SKM-1 (cell line): ENCODE data around the gene IL20.

ENCODE experiments used
- DNase-seq: peaks from one replicate; lab custom pipeline; 2025; ENCODE audit not compliant: unreplicated experiment; lab: John Stamatoyannopoulos, UW

The IL20 gene

DNA sequence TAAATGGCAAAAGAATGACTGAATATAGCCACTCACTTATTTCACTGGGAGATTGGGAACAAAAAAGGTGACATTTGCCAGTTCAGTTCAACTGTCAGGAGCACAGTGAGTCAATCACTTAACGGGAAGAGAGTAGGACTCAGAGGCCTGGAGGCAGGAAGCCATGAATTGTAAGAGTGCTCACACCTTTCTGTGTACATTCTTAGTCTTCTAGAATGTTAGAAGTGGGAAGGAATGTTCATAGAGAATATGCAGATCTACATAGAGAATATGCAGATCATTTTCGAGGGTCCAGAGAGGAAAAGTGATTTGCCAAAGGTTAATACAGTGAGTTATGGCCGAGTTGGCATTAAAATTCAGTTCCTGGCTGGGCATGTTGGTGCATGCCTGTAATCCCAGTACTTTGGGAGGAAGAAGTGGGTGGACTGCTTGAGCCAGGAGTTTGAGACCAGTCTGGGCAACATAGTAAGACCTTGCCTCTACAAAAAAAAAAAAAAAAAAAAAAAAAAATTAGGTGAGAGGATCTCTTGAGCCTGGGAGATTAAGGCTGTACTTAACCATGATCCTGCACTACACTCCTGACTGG lies 8.3 kb downstream of the IL20 start:
- no peak for DNase-seq

DNA sequence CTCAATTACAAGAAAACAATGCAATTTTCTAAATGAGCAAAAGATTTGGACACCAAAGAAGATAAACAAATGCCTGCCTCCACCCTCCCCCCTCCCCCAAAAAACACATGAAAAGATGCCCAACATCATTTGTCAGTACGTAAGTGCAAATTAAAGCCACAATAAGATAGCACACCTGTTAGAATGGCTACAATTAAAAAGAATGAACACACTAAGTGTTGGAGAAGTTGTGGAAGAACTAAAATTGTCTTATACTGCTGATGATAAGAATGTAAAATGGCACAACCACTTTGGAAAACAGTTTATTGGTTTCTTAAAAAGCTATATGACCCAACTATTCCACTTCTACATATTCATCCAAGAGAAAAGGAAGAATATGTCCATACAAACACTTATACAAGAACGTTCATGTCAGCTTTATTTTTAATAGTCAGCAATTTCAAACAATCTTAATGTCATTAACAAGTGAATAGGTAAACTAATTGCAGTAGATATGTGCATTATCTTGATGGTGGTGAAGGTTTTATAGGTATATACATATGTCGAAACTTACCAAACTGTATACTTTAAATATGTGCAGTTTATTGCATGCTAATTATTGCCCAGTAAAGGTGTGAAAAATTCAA lies 10.4 kb downstream of the IL20 start:
- no peak for DNase-seq

DNA sequence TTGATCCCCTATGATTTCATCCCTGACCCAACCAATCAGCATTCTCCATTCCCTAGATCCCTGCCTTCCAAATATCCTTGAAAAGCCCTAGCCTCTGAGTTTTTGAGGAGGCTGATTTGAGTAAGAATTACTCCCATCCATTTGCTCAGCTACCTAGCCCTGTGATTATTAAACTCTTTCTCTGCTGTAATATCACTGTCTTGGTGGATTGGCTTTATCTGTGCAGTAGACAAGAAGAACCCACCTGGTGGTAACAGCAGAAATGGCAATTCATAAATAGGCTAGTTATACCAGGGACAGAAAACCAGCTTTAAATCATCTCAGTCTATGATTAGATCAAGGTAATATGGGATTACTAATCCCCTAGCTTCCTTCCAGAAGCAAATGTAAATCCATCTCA lies 13.0 kb downstream of the IL20 start:
- no peak for DNase-seq

DNA sequence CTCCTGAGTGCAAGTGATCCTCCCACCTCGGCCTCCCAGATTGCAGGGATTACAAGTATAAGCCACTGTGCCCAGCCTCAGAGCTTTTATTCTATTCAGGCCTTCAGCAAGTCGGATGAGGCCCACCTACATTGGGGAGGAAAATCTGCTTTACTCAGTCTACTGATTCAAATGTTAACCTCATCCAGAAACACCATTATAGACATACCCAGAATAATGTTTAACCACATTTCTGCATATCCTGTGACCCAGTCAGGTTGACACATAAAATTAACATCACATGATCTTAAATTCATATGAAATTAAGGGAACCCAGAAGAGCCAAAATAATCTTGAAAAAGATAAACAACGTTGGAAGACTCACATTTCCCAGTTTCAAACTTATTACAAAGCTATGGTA lies 14.9 kb downstream of the IL20 start:
- no peak for DNase-seq

DNA sequence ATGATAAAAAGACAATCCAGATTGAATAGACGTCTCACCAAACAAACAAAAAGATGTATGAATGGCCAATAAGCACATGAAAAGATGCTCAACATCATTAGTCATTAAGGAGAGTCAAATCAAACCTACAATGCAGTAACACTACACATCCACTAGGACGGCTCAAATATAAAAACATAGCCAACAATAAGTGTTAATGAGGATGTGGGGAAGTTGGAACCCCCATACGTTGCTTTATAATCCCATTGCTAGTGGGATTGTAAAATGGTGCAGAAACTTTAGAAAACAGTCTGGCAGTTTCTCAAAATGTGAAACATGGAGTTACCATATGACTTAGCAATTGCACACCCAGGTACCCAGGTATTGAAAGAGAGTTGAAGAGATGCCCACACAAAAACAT lies 17.1 kb downstream of the IL20 start:
- DNase-seq = no peak

DNA sequence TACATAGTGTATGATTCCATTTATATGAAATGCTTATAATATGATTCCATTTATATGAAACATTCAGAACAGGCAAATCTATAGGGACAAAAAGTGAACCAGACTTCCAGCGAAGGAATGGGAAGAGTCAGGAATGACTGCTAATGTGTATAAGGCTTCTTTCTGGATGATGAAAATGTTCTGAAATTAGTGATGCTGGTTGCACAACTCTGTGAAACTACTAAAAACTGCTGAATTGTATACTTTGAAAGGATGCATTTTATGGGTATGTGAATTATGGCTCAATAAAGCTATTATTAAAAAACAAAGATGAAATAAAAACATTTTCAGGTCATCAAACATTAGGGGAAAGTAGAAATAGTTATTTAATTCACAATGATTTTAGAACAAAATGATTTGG lies 17.7 kb downstream of the IL20 start:
- no peak for DNase-seq

DNA sequence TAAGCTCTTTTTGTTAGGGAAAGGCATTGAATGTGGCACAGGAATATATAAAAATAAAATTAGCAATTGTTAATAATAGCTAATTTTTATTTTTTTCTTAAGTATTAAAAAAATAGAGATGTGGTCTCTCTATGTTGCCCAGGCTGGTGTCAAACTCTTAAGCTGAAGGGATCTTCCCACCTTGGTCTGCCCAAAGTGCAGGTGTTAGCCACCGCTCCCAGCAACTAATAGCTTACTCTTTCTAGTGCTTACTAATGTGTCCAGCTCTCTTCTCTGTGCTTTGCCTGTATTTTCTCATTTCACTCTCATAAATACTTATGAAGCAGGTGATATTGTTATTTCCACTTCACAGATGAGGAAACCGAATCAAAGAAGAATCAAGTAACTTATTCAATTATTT lies 18.5 kb downstream of the IL20 start:
- DNase-seq = no peak

DNA sequence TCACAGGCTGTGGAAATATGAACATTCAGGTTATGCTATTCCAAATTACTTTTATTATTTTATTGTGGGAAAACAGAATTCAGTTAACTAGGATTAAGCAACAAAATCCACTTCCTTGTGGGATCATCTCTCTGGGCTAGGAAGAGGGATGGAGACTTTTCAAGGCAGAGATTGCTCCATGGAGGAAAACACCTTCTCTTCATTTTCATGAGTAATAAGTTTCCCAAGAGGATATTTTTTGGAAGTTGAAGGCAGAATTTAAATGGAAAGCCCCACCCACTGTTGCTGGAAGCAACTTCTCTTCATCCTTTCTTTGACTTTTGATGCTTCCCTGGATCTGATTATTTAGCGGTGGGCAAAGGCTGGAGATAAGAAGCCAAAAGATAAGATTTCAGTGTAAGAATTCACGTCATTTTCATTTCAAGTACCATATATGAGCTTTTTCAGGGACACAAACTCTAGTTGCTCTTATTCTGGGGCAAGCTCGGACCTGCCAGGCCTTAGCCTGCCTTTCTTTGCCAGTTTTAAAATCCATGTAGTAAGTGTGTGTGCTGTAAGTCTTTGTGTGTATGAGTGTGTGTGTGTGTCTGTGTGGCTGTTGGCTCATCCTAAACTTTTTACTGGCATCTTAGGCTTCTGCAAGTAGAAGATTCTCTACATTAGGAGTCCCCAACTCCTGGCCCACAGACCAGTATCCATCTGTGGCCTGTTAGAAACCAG lies 20.1 kb downstream of the IL20 start:
- no peak for DNase-seq

DNA sequence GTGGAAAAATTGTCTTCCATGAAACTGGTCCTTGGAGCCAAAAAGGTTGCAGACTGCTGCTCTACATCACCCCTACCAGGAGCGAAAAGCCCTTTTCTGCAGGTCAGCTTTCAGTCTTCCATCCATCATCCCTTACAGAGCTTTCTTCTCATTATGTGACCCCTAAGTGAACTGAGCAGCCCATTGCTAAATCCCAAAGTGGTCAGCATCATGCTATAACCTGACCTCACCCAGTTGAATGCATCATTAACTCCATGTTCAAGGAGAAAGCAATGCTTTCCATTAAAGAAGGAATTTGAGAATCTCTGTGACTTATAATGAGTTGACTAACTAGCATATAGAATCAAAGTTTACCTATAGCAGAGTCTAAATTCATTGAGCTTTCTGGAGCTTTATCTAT lies 21.4 kb downstream of the IL20 start:
- no peak for DNase-seq

DNA sequence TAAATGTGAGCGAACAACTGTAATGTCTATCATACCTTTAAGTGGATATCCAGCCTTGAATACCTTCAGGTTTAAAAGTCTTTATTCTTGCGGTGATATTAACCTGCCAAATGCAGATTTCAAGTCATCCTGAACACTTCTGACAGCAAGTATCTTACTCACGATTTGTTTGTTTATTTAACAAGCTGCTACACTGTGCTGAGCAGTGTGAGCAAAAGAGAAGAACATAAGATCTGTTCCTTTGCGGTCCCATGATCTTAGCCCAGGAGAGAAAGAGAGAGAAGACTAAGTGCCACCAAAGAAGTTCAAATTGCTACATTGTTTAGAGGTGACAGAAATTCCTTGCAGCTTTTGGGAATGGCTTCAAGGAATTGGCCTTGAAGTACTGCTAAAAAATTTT lies 22.3 kb downstream of the IL20 start:
- DNase-seq = no peak

DNA sequence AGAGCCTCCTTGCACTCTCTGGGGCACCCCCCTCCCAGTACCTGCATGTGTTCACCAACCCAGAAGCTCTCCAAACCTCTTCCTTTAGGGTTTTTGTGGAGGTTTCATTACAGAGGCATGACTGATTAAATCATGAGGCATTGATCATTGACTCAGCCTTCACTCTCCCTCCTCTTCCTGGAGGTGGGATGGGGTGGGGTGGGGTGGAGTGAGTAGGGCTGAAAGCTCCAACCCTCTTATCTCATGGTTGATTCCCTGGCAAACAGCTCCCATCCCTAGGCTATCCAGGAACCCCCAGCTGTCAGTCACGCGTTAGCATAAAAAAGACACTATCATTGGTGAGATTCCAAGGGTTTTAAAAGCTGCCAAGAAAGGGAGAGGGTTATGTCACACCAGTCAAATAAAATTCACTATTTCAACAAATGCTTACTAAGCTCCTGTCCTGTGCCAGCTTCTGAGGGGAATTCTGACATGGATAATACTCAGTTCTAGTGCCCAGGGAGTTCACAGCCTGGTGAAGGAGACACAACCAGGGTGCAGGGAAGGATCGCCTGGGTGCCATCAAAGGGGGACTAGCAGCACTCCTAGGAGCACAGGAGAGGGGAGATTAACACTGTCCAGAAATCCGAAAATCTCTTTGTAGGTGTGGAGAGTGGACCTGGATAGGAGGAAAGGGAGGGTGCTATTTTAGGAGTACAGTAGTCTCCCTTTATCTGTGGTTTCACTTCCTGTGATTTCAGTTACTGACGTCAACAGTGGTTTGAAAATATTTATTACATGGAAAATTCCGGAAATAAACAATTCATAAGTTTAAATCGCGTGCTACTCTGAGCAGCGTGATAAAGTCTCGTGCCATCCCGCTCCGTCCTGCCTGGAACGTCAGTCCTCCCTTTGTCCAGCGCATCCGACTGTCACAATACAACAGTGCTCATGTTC lies 25.0 kb downstream of the IL20 start:
- no peak for DNase-seq

DNA sequence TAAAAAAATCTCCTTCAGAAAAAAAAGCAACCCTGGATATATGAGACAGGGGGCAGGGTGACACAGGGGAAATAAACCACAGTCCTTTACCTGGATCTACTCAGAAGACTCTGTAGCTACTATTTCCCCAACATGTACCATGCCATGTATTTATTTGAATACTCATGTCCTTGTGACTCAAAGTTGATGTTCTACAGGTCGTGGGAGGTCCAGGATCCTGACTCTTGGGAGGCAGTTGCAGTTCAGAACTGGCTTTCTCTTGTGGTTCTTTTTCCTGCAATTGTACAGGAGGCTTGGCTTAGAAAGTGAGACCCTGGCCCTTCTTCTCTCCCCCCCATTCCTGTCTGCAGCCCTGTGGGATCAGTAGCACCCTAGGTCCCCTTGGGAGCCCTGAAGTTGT lies 26.0 kb downstream of the IL20 start:
- DNase-seq = no peak

DNA sequence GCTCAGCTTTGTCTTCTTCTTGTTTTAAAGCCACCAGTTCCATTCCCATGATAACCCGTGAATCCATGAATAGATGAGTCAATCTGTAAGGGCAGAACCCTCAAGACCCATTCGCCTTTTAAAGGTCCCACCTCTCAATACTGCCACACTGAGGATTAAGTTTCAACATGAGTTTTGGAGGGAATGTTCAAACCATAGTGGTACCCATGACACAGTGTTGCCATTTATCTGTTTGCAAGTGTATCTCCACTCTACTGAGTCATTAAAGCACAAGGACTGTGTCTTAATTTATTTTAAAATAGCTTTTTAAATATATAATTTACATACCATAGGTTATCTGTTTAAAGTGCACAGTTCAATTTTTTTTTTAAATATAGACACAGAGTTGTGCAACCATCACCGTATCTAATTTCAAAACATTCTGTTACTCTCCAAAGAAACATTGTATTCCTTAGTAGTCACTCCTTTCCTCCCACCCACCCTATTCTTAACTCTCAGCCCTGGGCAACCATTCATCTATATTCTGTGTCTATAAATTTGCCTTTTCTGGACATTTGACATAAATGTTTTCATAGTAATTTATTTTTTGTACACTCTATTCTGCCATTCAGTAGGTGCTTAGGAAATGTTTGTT lies 27.0 kb downstream of the IL20 start:
- no peak for DNase-seq

DNA sequence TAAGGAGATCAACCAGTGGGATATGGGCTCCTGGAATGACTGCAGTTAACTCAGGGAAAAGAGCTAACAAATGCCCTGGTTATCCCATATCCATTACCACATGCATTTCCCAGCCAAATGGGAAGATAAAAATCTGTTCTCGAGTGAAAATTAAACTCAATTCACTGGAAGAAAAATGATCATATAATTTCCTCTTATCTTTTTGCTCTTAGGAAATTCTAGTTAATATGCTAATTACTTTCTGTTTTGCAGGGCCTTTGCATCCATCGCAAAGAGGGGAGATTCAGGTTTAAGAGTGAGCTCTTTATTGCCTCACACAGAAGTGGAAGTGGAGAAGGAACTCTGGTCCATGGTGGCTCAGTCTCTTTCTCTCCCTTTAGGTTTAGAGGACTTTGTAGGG lies 28.0 kb downstream of the IL20 start:
- DNase-seq = no peak

DNA sequence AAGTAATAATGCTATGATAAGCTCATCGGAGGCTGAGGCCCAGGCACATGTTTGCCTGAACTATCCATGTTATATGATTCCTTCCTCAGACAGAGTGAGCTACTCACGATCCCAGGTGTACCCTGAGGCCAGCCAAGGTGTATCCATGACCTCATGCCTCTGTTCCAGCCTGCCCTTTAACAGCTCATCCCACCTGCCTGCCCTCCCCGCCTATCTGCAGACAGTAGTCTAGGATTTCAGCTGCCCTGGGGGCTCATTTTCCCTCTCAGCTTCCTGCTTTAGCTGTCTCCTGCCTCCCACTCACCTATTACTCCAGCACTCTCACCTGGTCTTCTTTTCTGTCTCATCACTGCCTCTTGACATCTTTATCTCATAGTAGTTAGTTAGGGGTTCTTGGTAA lies 29.9 kb downstream of the IL20 start:
- DNase-seq = no peak

DNA sequence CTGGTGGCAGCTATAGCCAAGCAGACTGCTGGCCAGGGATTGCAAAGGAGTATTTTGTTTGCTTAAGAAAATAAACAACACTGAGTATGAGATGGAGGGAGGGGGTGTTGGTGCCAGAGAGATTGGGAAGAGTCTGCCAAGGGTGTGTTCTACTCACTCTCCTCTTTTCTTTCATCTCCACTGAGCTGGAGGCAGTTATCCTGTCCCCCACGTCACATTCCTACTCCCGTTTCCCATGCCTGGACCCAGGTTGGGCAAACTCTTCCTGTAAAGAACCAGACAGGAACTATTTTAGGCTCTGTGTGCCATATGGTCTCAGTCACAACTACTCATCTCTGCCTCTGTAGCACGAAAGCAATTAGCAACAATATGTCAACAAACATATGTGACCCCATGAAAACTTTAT lies 30.4 kb downstream of the IL20 start:
- DNase-seq = no peak

DNA sequence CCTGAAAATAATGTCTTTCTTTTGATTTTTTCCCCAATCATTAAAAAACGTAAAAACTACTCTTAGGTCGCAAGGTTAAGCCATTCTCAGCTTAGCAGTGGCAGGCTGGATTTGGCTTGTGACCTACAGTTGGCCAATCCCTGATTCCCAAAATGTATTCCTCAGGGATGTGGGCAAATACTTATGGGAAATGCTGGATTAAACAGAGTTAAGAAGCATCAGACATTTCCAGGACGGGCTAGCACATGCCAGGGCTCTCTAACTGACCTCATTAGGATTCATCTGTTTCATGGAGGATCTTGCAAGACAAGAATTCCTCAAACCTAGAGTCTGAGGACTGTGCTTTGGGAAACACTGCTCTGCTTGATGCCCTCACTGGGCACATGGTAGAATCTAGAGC lies 30.8 kb downstream of the IL20 start:
- DNase-seq = no peak

DNA sequence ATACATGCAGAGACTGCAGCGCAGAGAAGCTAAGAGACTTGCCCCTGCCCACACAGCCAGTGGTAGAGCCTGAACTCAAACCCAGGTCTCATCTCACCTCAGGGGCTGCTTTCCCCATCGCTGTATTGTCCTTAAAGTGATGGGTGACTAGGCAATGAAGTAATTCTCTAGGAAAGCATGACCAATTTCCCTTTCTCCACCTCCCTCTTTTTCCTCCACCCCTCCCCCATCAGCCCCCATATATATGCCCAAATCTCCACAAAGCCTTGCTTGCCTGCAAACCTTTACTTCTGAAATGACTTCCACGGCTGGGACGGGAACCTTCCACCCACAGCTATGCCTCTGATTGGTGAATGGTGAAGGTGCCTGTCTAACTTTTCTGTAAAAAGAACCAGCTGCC lies 31.8 kb downstream of the IL20 start, which contains the start of gene IL24:
IL24 (plus strand) TSS at position 269 of the 400 bp plus-strand sequence. CDS start 390 bp downstream, outside the sequence.
- DNase-seq = no peak

DNA sequence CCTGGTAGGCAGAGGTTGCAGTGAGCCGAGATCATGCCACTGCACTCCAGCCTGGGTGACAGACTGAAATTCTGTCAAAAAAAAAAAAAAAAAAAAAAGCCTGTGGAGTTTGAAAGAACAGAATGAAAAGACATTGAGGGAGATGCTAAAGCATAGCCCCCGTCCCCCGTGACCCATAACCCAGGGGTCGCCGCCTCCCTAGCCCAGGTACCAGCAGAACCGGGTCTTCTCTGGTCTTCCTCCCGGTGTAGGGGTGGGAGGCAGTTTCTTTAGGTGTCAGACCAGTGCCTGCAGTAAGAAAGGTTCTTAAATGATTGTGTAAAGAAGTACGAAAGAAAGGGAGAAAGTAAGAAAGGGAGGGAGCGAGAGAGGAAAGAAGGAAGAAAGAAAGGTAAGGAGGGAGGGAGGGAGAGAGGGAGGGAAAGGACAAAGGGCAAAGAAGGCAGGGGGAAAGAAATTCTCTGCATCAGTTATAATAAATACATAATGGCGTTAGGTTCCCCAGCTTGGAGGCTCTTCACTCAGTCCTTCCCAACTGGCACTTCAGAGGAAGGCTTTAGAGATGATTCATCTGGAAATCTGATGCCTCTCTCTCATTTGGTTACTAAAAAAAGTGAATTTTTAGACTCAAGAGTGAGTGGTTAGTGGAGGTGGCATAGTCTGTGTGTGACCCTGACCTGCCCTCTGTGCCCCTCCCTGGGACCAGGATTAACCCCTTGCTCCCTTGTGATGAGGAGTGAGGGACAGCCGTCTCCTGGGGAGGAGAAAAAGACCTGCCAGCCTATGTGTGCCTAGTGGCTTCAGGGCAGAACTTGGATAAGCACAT lies 32.9 kb downstream of the IL20 start:
- no peak for DNase-seq

DNA sequence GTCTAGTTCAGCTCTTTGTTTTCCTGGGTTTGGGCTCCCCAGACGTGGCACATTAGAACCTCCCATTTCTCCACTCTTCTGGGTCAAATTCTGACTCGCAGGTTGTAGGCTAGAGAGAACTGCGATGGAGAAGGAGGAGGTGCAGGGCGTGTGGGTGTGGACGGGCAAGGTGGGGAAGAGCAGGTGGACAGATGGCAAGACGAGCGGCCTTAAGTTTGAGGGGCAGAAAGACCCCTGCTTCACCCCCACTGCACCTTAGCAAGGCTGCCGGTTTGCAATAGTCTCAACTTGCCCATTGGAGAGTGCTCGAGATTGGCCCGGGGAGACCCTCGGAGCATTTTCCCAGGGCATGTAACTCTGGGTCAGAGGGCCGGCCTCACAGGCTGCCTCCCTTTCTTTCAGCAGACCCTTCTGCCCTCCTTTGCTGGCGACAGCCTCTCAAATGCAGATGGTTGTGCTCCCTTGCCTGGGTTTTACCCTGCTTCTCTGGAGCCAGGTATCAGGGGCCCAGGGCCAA lies 33.5 kb downstream of the IL20 start:
- DNase-seq = no peak
